ENCODE results near the gene FLYWCH1.

The FLYWCH1 gene, protein sequence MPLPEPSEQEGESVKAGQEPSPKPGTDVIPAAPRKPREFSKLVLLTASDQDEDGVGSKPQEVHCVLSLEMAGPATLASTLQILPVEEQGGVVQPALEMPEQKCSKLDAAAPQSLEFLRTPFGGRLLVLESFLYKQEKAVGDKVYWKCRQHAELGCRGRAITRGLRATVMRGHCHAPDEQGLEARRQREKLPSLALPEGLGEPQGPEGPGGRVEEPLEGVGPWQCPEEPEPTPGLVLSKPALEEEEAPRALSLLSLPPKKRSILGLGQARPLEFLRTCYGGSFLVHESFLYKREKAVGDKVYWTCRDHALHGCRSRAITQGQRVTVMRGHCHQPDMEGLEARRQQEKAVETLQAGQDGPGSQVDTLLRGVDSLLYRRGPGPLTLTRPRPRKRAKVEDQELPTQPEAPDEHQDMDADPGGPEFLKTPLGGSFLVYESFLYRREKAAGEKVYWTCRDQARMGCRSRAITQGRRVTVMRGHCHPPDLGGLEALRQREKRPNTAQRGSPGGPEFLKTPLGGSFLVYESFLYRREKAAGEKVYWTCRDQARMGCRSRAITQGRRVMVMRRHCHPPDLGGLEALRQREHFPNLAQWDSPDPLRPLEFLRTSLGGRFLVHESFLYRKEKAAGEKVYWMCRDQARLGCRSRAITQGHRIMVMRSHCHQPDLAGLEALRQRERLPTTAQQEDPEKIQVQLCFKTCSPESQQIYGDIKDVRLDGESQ

DNA sequence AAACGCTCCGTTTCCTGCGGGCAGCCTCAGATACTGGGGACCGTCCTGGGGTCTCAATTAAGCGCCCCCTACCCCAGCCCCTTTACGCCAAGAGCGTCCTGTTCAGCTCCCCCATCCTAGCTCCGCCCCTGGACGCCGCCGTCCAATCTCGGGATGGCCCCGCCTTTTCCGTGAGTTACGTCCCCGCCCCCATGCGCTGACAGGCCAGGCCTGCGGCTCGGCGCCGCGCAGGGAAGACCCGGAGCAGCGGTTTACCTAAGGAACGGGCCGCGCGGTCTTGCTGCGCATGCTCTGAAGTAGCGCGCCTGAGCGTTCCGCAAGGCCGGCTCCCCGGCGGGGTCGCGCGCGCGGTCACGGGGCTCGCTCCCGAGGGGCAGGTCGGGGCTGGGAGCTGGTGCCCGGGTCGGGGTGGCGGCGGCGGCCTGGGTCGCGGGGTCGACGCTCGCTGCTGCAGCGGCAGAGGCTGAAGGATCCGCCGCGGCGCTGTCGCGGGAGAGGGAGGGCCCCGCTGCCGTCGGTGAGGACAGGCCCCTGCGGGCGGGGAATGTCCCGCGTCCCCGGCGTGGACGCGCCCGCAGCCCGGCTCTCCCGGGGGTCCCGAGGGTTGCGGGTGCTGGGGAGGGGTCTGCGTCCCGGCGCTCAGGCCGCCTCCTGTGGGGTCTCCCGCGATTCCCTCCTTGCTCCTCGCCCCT, at the start of gene FLYWCH1:
FLYWCH1 (plus strand) TSS at position 294 of the 692 bp plus-strand sequence. CDS start 17,755 bp downstream, outside the sequence.
- peak; percentile 95 for DNase-seq (ENCODE audit: low spot score)

DNA sequence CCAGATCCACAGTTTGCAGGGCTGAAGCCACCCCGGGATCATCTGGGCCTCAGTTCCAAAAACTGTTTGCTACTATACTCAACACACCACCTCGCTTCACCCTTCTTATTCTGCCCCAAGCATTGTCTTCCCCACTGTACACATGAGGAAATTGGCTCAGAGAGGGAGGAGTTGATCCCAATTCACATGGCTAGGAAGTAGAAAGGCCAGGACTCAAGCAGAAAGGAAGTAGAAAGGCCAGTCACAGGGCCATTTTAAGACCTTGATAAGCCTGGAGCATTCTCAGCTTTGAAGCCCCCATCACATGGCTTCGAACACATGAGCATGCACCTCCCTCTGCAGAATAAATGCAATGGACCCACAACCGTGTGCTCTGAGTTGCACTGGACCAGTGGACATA, 46.1 kb upstream of the FLYWCH1 start:
- DNase-seq (ENCODE audit: low spot score): no peak

DNA sequence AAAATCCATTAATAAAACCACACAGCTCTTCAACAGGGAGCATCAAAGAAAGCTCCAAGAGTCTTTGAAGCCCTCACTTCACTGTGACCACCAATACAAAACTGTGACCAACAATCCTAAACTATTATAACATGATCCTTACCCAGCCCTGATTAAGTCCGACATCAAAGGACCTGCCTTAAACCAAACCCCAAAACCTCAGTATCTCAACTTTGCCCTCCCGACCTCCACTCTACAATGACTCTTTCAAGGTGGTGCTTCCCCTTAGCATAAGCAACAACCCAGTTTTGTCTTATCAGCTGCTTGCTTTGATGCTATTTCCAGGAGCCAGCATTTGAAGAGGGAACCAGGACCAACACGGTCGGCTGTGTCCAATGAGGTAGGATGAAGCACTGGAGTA, 45.3 kb upstream of the FLYWCH1 start:
- peak; percentile 93 for DNase-seq (ENCODE audit: low spot score)

DNA sequence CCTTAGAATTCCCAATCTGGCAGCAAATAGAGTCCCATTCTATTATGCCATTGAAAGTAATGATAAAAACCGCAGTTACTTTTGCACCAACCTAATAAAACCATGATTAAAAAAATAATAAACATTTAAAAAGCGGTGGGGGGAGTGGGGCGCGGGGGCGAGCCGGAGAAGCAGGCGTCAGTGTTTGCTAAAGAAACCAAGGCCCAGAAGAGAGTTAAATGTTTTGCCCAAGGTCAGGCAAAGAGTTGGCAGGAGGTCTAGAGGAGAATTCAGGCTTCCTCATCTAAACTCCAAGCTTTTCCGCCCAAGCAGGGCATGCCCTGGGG, 44.1 kb upstream of the FLYWCH1 start:
- DNase-seq (ENCODE audit: low spot score): no peak

DNA sequence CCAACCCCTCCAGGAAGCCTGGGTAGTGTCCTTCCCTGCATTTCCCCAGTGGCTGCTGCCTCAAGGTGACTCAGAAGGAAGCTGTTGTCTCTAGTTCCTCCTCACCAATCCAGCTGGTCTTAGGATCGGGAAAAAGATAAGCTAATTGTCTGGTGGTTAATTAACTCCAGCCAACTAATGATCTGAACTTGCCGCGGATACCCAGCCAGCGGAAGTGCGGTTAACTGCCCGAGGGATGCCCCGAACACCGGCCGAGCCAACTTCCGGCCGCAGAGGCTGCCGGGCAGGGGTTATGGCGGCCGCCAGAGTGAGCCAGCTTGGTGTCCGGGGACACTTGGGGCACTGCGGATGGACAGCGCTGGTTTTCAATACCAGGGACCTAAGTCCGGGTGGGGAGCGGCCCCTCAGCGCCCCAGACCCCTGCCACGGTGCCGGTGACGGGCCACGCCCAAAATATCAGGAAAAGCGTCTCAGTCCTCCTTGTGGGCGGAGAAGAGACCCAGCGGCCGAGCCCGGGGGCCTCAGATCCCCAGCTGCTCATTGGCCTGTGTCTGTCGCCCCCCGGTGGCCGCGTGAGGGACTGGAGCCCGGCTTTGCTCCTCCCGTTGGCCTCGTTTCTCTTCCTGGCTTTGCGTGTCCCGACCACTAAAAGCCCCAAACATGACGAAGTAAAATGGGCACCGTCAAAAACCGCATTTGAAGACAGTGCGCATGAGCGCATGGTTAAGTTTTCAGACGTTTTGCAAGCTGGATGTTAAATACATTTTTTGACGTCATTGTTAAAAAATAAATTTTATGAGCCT, 43.5 kb upstream of the FLYWCH1 start:
- peak; percentile 89 for DNase-seq (ENCODE audit: low spot score)

DNA sequence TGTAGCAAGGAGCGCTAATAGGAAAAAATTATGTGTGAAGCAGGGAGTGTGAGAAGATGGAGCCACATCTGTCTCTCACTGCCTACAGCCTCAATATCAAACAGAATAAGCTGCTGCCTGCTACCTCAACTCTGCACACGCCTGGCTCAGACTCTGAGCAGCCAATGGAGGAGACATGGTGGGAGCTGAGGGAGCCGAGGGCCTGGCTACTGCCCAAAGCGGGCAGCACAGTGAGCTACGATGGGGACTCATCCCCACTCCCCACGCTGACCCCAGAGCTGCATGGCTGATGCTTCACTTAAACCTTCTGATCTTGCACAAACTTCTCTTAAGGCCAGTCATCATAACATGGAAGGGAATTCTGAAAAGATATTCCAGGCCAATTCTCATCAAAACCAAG, 39.8 kb upstream of the FLYWCH1 start:
- DNase-seq (ENCODE audit: low spot score): no peak

DNA sequence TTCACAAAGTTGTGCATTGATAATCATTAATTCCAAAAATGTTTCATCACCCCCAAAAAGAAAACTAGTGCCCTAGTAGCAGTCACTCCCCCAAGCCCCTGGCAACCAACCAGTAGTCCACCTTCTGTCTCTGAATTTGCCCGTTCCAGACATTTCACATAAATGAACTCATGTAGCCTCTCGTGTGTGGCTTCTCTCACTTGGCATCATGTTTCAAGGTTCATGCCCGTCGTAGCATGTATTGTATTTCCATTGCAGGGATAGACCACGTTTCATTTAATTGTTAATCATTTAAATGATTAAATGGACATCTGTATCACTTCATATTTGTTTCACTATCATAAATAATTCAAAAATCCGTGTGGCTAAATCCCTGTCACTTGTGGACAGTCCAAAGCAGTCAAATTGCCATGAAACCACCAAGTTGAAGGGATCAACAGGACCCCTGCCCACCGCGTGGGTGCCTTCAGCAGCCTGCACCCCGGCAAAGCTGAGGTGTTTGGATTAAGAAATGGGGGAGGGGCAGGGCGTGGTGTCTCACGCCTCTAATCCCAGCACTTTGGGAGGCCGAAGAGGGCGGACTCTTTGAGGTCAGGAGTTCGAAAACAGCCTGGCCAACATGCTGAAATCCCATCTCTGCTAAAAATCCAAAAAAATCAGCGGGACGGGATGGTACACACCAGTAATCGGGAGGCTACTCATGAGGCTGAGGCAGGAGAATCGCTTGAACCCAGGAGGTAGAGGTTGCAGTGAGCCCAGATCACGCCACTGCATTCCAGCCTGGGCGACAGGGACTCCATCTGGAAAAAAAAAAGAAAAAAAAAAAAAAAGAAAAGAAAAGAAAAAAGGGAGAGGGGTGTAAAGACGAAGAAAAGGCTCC, 37.5 kb upstream of the FLYWCH1 start:
- no peak for DNase-seq (ENCODE audit: low spot score)

DNA sequence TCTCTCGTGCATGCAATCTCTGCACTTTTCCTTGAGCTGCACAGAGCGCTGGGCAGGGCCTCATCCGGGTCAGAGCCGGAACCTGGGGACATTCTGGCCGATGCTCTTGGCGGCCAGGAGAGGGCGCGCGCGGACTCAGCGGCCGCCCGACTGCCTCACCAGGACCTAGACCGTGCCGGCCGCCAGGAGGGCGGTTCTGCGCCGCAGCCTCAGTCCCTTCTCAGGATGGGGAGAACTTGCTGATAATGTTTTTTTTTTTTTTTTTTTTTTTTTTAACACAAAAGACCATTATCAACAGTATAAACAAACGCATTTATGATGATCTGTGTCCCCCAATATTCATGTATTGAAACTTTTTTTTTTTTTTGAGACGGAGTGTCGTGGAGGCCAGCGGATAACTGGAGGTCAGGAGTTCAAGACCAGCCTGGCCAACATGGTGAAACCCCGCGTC, 36.8 kb upstream of the FLYWCH1 start:
- peak; percentile 71 for DNase-seq (ENCODE audit: low spot score)

DNA sequence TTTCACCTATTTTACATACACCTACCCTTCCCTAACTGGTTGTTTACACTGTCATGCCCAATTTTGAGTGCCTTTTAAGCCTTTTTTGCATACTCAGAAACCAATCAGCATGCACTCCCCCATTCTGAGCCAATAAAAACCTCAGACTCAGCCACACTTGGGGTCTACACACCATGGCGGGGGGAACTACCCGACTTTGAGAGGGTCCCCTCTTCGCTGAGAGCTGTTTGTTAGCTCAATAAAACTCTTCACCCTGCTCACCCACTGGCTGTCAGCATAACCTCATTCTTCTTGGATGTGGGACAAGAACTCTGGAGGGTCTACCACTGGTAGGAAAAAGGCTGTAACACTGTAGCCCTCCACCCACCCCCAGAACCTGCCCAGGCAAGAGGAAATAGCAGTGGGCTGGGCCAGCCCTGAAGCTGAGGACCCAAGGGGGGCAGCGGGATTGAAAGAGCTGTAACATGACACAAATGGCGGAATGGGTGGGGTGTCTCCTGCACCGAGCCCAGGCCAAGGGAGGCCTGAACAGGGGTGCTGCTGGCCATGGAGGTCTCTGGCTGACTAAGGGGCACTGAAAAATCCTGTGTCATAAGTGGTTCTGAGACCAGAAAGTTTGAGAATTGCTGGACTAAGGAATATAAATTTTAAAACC, 31.8 kb upstream of the FLYWCH1 start:
- DNase-seq (ENCODE audit: low spot score): no peak

DNA sequence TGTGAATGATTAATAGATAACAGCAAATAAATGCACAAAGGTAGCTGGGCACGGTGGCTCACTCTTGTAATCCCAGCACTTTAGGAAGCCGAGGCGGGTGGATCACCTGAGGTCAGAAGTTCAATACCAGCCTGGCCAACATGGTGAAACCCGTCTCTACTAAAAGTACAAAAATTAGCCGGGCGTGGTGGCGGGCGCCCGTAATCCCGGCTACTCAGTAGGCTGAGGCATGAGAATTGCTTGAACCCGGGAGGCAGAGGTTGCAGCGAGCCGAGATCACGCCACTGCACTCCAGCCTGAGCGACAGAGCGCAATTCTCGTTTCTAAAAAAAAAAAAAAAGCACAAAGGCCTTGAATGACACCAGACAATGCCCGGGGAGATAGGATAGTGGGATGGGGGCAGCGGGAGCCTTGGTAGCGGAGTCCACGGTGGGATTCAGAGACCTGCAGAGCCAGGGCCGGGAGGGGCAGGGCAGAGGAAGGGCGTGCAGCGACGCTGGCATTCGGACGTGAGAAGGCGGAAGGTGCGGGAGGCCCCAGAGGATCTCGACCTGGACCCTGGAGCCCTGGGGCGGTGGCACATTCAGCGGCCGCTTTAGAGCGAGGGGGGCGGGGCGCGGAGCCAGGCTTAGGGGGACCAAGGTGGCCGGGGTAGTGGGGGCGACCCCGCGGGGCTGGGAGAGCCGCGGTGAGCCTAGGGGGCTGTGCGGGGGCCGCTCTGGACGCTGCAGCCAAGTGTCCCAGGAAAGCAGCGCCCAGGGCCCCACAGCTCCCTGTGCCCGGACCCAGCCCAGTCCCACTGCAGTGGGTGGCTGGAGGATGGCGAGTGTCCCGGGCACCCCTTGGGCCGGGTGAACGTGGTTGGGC, 29.7 kb upstream of the FLYWCH1 start:
- peak; percentile 63 for DNase-seq (ENCODE audit: low spot score)

DNA sequence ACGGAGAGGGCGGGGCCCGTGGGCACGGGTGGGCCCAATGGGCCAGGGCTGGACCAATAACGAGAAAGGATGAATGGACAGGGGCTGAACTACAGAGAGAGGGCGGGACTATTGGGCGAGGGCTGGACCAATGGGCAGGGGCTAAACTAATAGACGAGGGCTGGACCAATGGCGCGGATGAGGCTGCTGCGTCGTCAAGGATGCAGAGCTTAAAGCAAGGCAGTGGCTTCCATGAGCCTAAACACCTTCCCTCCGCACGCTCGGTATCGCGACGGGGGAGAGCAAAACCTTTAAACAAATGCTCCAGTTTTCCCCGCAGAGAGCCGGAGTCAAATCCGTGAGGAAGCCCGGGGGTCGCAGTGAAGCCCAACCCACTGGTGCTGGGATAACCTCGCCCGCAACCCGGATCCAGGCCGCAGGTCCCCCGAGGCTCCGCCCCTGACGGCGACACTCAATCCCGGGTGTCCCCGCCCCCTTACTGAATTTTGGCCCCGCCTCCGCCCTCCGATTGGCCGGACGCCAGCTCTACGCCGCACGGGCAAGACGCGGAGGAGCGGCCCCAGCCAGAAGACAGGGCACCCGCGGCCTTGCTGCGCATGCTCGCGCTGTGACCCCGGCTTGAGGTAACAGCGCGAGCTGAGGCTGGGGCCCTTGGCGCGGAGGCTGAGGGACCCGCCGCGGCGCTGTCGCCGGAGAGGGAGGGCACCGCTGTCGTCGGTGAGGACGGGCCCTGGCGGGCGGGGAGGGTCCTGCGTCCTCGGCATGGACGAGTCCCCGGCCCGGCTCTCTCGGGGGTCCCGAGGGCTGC, 28.9 kb upstream of the FLYWCH1 start, which contains the start of gene FLYWCH2:
FLYWCH2 (plus strand) TSS at position 566 of the 808 bp plus-strand sequence. CDS start 13,235 bp downstream, outside the sequence.
- peak; percentile 99 for DNase-seq (ENCODE audit: low spot score)

DNA sequence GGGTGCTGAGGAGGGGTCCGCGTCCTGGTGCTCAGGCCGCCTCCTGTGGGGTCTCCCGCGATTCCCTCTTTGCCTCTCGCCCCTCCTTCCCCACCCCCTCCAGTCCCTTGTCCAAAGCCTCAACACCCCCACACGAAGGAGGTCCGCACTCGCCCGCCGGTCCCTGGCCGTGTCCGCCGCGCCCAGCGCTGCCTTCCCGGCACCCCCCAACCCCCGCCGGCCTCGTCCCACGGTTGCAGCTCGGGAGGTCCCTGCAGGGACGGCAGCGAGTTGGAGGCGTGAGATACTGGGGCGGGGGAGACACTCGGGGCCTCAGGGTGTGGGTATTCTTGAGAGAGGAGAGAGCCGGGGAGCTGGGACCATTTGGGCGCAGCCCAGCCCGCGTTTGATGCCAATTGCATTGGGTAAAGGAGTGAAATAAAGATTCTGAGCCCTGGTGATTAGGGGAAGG, 28.2 kb upstream of the FLYWCH1 start:
- no peak for DNase-seq (ENCODE audit: low spot score)

DNA sequence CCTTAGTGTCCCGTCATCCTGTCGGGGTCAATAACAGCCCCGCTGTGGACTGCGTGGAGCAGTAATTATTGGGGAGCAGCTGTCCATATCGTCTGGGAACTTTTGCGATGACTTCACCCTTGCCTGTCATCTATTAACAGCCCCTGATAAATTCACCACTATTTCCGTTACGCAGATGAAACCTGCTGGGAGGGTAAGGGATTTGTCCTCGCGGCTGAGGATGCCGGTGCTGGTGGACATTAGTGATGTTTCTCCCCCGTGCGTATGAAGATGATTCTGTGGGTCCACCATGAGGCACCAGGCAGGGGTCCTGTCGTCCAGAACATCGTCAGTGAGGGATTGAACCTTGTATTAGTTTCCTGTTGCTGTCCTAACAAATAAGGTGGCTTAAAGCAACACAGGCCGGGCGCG, 27.7 kb upstream of the FLYWCH1 start:
- no peak for DNase-seq (ENCODE audit: low spot score)

DNA sequence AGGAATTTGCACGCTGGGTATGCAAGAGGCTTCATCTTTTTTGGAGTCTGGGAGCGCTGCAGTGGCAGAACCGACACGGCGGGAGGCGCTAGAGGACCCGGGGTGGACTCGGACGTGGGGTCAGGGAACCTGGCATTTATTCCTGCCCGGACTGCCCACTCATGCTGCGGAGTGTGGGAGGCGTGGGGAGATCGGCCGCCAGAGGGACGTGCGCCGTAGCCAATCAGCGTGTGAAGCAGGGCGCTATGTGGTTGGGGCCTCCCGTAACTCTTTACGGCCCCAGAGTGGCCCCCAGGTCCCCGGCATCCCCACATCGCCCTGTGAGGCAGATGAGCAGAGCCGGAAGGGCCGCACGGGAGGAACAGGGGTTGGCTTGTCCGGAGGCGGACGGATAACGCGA, 17.5 kb upstream of the FLYWCH1 start:
- no peak for DNase-seq (ENCODE audit: low spot score)

DNA sequence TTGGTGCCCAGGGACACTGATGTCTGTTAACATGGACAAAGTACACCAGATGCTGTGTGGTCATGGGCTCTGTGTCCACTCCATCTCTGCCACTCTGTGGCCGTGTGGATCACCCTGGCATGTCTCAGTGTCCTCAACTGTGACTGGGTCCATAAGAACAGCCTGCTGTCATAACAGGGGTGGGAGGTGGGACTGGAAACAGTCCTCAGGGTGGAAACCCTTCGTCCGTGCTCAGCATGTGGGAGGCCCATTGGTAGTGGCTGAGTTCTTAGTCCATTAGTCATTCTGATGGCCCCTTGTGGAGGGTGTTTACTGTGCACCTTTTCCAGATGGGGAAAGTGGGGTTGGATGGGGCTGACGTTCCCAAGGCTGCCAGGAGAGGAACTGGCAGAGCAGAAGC, 15.9 kb upstream of the FLYWCH1 start:
- no peak for DNase-seq (ENCODE audit: low spot score)

DNA sequence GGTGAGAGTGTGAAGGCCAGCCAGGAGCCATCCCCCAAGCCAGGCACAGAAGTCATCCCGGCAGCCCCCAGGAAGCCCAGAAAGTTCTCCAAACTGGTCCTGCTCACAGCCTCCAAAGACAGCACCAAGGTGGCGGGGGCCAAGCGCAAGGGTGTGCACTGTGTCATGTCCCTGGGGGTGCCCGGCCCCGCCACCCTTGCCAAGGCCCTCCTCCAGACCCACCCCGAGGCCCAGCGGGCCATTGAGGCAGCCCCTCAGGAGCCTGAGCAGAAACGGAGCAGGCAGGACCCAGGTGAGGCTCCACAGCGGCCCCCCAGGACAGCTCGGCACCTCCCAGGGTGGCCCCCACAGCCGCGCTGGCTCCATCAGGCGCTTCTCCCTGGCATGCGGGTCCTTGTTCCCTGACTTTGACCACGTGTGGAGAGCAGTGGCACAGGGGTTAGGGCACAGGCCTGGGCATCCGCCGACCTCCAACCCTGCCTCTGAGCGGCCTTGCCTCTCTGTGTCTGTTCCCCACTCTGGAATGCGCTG, 15.2 kb upstream of the FLYWCH1 start:
- DNase-seq (ENCODE audit: low spot score): no peak

DNA sequence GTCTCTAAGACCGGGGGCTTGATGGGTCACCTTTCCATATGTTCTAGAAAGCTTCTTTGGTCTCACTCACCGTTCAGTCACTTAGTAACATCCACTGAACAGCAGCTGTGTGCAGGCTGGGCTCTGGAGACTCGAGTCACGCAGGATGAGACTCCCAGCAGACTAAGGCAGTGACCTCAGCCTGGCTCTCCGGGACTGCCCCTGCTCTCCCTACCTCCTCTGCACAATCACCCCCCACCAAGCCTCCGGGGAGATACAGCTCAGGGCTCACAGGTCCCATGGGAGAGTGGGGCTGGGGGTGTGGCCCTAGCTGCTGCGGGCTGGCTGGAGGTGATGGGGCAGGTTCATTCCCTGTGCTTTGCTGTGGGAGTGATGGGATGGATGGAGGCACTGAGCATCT, 14.6 kb upstream of the FLYWCH1 start:
- no peak for DNase-seq (ENCODE audit: low spot score)

Measured in SW480 (cell line).